WTC11 (cell line): Measurements from ENCODE around the gene CHI3L1. TPM values are rescaled to one million over a fixed set of nuclear protein-coding genes. Genes with fewer than 3 reads are reported as not detected.

Source experiments
- ATAC-seq: fragments of 200-7000 bp; cut with Tn5 transposase; 2 replicates; pipeline ENCODE4 v1.10.0; 2021; ENCODE audit warnings: mild to moderate bottlenecking, moderate library complexity
- CTCF ChIA-PET: fragments of 300-600 bp; sonication (Branson Sonifier 250); formaldehyde crosslinking; loops from one replicate; lab custom pipeline; 2021; ENCODE audit warnings: antibody characterized with exemption; lab: Charles Lee
- POLR2A ChIA-PET: fragments of 350-600 bp; sonication (Branson Sonifier 250); formaldehyde crosslinking; loops from one replicate; lab custom pipeline; 2021; ENCODE audit warnings: antibody characterized with exemption; lab: Charles Lee
- DNase-seq: peaks from one replicate; pipeline ENCODE4 v3.0.0; 2021; ENCODE audit warnings: low spot score
- H3K27ac Mint-ChIP-seq: 2 replicates; pipeline ENCODE4 v1.8.0; 2021; ENCODE audit warnings: mixed read lengths
- H3K27me3 Mint-ChIP-seq: 2 replicates; pipeline ENCODE4 v1.8.0; 2021; ENCODE audit warnings: low read depth, mild to moderate bottlenecking, moderate library complexity, mixed read lengths
- H3K36me3 Mint-ChIP-seq: 2 replicates; pipeline ENCODE4 v1.8.0; 2021; ENCODE audit warnings: mixed read lengths
- H3K4me1 Mint-ChIP-seq: 2 replicates; pipeline ENCODE4 v1.8.0; 2022; ENCODE audit warnings: mixed read lengths
- H3K4me3 Mint-ChIP-seq: 2 replicates; pipeline ENCODE4 v1.8.0; 2021; ENCODE audit warnings: mild to moderate bottlenecking, moderate library complexity, mixed read lengths
- H3K9me3 Mint-ChIP-seq: 2 replicates; pipeline ENCODE4 v1.8.0; 2021; ENCODE audit warnings: mixed read lengths
- ARID4B ChIP-seq: sonication (generic); formaldehyde crosslinking; IDR thresholded peaks from 2 replicates; pipeline ENCODE4 v1.8.0; 2023; ENCODE audit warnings: missing genetic modification reagents, mild to moderate bottlenecking, borderline replicate concordance
- ATF3 ChIP-seq: sonication (generic); formaldehyde crosslinking; conservative IDR thresholded peaks from 2 replicates; pipeline ENCODE4 v1.8.1; 2022; ENCODE audit warnings: mild to moderate bottlenecking, missing genetic modification reagents
- CREM ChIP-seq: sonication (generic); formaldehyde crosslinking; IDR thresholded peaks from 2 replicates; pipeline ENCODE4 v1.8.1; 2022; ENCODE audit warnings: mild to moderate bottlenecking, missing genetic modification reagents, moderate library complexity
- FOXP1 ChIP-seq: sonication (generic); formaldehyde crosslinking; IDR thresholded peaks from 2 replicates; pipeline ENCODE4 v1.8.0; 2022; ENCODE audit warnings: missing genetic modification reagents, mild to moderate bottlenecking, moderate library complexity, borderline replicate concordance
- FOXP4 ChIP-seq: sonication (generic); formaldehyde crosslinking; IDR thresholded peaks from 2 replicates; pipeline ENCODE4 v1.8.0; 2022; ENCODE audit warnings: mild to moderate bottlenecking, missing genetic modification reagents
- KAT7 ChIP-seq: sonication (generic); formaldehyde crosslinking; IDR thresholded peaks from 2 replicates; pipeline ENCODE4 v1.8.1; 2023; ENCODE audit warnings: missing genetic modification reagents, mild to moderate bottlenecking, borderline replicate concordance
- MXD4 ChIP-seq: fragments of 250-450 bp; sonication (Bioruptor Pico); IDR thresholded peaks from 2 replicates; pipeline ENCODE4 v1.8.0; 2021; ENCODE audit warnings: mild to moderate bottlenecking, moderate library complexity, borderline replicate concordance
- NFYB ChIP-seq: sonication (generic); formaldehyde crosslinking; conservative IDR thresholded peaks from 2 replicates; pipeline ENCODE4 v1.8.0; 2022; ENCODE audit warnings: low read depth, missing genetic modification reagents
- NR2C2 ChIP-seq: sonication (generic); formaldehyde crosslinking; IDR thresholded peaks from 2 replicates; pipeline ENCODE4 v1.8.0; 2022; ENCODE audit warnings: mild to moderate bottlenecking, missing genetic modification reagents
- SMAD3 ChIP-seq: sonication (generic); formaldehyde crosslinking; IDR thresholded peaks from 2 replicates; pipeline ENCODE4 v1.8.0; 2022; ENCODE audit warnings: missing genetic modification reagents, mild to moderate bottlenecking, borderline replicate concordance
- SP1 ChIP-seq: sonication (generic); formaldehyde crosslinking; conservative IDR thresholded peaks from 2 replicates; pipeline ENCODE4 v1.8.1; 2022; ENCODE audit warnings: missing genetic modification reagents
- TCF7 ChIP-seq: sonication (generic); formaldehyde crosslinking; IDR thresholded peaks from 2 replicates; pipeline ENCODE4 v1.8.0; 2022; ENCODE audit warnings: mild to moderate bottlenecking, low read depth, missing genetic modification reagents, moderate library complexity
- TP53 ChIP-seq: sonication (generic); formaldehyde crosslinking; IDR thresholded peaks from 2 replicates; pipeline ENCODE4 v1.8.1; 2023; ENCODE audit warnings: mild to moderate bottlenecking, missing genetic modification reagents
- USF2 ChIP-seq: sonication (generic); formaldehyde crosslinking; IDR thresholded peaks from 2 replicates; pipeline ENCODE4 v1.8.1; 2023; ENCODE audit warnings: mild to moderate bottlenecking, missing genetic modification reagents, moderate library complexity
- ZBTB43 ChIP-seq: sonication (generic); formaldehyde crosslinking; IDR thresholded peaks from 2 replicates; pipeline ENCODE4 v1.8.1; 2023; ENCODE audit warnings: mild to moderate bottlenecking, missing genetic modification reagents
- ZNF138 ChIP-seq: sonication (generic); formaldehyde crosslinking; conservative IDR thresholded peaks from 2 replicates; pipeline ENCODE4 v1.8.1; 2022; ENCODE audit warnings: mild to moderate bottlenecking, moderate library complexity, missing genetic modification reagents
- ZNF263 ChIP-seq: sonication (generic); formaldehyde crosslinking; IDR thresholded peaks from 2 replicates; pipeline ENCODE4 v1.8.1; 2022; ENCODE audit warnings: low read depth, mild to moderate bottlenecking, moderate library complexity, missing genetic modification reagents
- ZNF512 ChIP-seq: sonication (generic); formaldehyde crosslinking; IDR thresholded peaks from 2 replicates; pipeline ENCODE4 v1.8.1; 2022; ENCODE audit warnings: missing genetic modification reagents, borderline replicate concordance
- ZSCAN18 ChIP-seq: fragments of 250-450 bp; sonication (Bioruptor Pico); IDR thresholded peaks from 2 replicates; pipeline ENCODE4 v2.1.2; 2022; ENCODE audit warnings: mild to moderate bottlenecking, moderate library complexity
- total RNA-seq: library from RNA; stranded (reverse); gene quantifications from 3 replicates; pipeline ENCODE4 v1.2.3, GENCODE V29; 2021

CHI3L1 gene
- total RNA-seq, 1 experiment from 2014 or later, result 0.24 TPM

- no peaks in the 10 kb centered on the region for H3K36me3 Mint-ChIP-seq
- no peaks in the 10 kb centered on the region for H3K9me3 Mint-ChIP-seq
- ATAC-seq (no peak), DNase-seq (no peak)
- ChIA-PET POLR2A (no interaction called here), CTCF (interaction anchor here (0.8 to 1.7 kb wide), 6 partner anchors 8 to 169 kb away, joined by 3 to 4 read pairs (median 3); no protein-coding TSS in a partner anchor)
- TF ChIP-seq KAT7 (CRISPR knock-in tag), result no peak
- TF ChIP-seq NFYB, result no peak
- TF ChIP-seq FOXP4 (CRISPR knock-in tag), result no peak
- TF ChIP-seq ZNF263, result no peak
- no peak for TF ChIP-seq TP53 (CRISPR knock-in tag)
- H3K27me3 Mint-ChIP-seq, result no peaks in the 10 kb centered on the region; the same call in 1 of the 2 replicates
- H3K27ac Mint-ChIP-seq, result no peak overlapping the region
- H3K4me1 Mint-ChIP-seq, result no peaks in the 10 kb centered on the region
- H3K4me3 Mint-ChIP-seq, result no peak overlapping the region
Observed at GRCh38 chr1:203208181-203208580, 21.7 kb upstream of the CHI3L1 start.

GRCh38 chr1:203207751-203208150 lies 21.2 kb upstream of the CHI3L1 start:
- H3K36me3 Mint-ChIP-seq, result no peaks in the 10 kb centered on the region
- POLR2A ChIA-PET, result no interaction called here
- TF ChIP-seq FOXP1 (CRISPR knock-in tag), result no peak
- TF ChIP-seq TCF7, result no peak
- TF ChIP-seq, all 79 proteins: peak for 0
- H3K27me3 Mint-ChIP-seq, result no peaks in the 10 kb centered on the region; the same call in 1 of the 2 replicates
- H3K4me1 Mint-ChIP-seq, result no peaks in the 10 kb centered on the region
- H3K9me3 Mint-ChIP-seq, result no peaks in the 10 kb centered on the region
- H3K27ac Mint-ChIP-seq, result no peak overlapping the region
- H3K4me3 Mint-ChIP-seq, result no peak overlapping the region
- CTCF ChIA-PET, result interaction anchor here (0.8 to 1.7 kb wide), 6 partner anchors 9 to 169 kb away, joined by 3 to 4 read pairs (median 3); no protein-coding TSS in a partner anchor
- DNase-seq (no peak), ATAC-seq (no peak)

GRCh38 chr1:203206129-203206687 lies 19.7 kb upstream of the CHI3L1 start:
- ATAC-seq, result no peak
- Mint-ChIP-seq H3K4me3 (no peak overlapping the region), H3K27ac (no peak overlapping the region), H3K36me3 (no peaks in the 10 kb centered on the region), H3K9me3 (no peaks in the 10 kb centered on the region), H3K4me1 (no peaks in the 10 kb centered on the region), H3K27me3 (peaks cover 1% of the 10 kb centered on the region; the same call in 1 of the 2 replicates)
- POLR2A ChIA-PET, result no interaction called here
- no peak for DNase-seq
- CTCF ChIA-PET, result interaction anchor here (1.5 to 2.4 kb wide), 7 partner anchors 9 to 167 kb away, joined by 5 to 20 read pairs (median 7); no protein-coding TSS in a partner anchor
- TF ChIP-seq ARID4B, result no peak
- TF ChIP-seq ZBTB43 (CRISPR knock-in tag), result no peak
- TF ChIP-seq NR2C2 (CRISPR knock-in tag), result no peak
- TF ChIP-seq ZNF138, result no peak
- TF ChIP-seq SMAD3 (CRISPR knock-in tag), result no peak
- TF ChIP-seq ZSCAN18, result no peak
- no peak for TF ChIP-seq MXD4 (CRISPR knock-in tag)
- TF ChIP-seq USF2 (CRISPR knock-in tag), result no peak
- TF ChIP-seq SP1 (CRISPR knock-in tag), result no peak
- TF ChIP-seq CREM (CRISPR knock-in tag), result no peak
- TF ChIP-seq TP53 (CRISPR knock-in tag), result no peak
- TF ChIP-seq ATF3 (CRISPR knock-in tag), result no peak
- no peak for TF ChIP-seq ZNF512 (CRISPR knock-in tag)
